ENCODE results near the gene MISP. TPM values are rescaled to one million over a fixed set of nuclear protein-coding genes. Genes with fewer than 3 reads are reported as not detected.

Gene MISP
- total and polyA plus RNA-seq, 2 experiments from 2014 or later, result 43.7 to 50.9 TPM

- no peak for DNase-seq (ENCODE audit: low spot score)
- WGBS (ENCODE audit: low lambda C conversion rate, missing lambda C conversion rate), result 96% methylated on average over 10 of the region's 10 CpGs
- Histone ChIP-seq H3K9me3 (ENCODE audit: low read depth) (no peaks in the 10 kb centered on the region), H3K4me1 (ENCODE audit: insufficient read depth) (no peaks in the 10 kb centered on the region), H4K20me1 (ENCODE audit: insufficient read depth, poor library complexity, severe bottlenecking) (no peaks in the 10 kb centered on the region), H3K4me3 (no peak overlapping the region), H3K79me2 (no peaks in the 10 kb centered on the region), H3K4me2 (no peak overlapping the region), H3K9me2 (replicated peaks; ENCODE audit: insufficient read depth) (no peaks in the 10 kb centered on the region), H3K27ac (no peak overlapping the region), H3K36me3 (replicated peaks; ENCODE audit: insufficient read depth, low read depth) (no peaks in the 10 kb centered on the region), H2AFZ (no peak overlapping the region), H3K27me3 (no peaks in the 10 kb centered on the region)
- TF ChIP-seq, protein P1, sequence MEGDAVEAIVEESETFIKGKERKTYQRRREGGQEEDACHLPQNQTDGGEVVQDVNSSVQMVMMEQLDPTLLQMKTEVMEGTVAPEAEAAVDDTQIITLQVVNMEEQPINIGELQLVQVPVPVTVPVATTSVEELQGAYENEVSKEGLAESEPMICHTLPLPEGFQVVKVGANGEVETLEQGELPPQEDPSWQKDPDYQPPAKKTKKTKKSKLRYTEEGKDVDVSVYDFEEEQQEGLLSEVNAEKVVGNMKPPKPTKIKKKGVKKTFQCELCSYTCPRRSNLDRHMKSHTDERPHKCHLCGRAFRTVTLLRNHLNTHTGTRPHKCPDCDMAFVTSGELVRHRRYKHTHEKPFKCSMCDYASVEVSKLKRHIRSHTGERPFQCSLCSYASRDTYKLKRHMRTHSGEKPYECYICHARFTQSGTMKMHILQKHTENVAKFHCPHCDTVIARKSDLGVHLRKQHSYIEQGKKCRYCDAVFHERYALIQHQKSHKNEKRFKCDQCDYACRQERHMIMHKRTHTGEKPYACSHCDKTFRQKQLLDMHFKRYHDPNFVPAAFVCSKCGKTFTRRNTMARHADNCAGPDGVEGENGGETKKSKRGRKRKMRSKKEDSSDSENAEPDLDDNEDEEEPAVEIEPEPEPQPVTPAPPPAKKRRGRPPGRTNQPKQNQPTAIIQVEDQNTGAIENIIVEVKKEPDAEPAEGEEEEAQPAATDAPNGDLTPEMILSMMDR (IDR thresholded peaks at IDR 0.05; ENCODE audit: poor library complexity), result no peak
- TF ChIP-seq EZH2phosphoT487 (IDR thresholded peaks at IDR 0.05; ENCODE audit: low read depth, severe bottlenecking, unreplicated experiment) (no peak), EZH2 (IDR thresholded peaks at IDR 0.05; ENCODE audit: borderline replicate concordance) (no peak)
Observed at GRCh38 chr19:763181-763580, 12.3 kb downstream of the MISP start.

DNA sequence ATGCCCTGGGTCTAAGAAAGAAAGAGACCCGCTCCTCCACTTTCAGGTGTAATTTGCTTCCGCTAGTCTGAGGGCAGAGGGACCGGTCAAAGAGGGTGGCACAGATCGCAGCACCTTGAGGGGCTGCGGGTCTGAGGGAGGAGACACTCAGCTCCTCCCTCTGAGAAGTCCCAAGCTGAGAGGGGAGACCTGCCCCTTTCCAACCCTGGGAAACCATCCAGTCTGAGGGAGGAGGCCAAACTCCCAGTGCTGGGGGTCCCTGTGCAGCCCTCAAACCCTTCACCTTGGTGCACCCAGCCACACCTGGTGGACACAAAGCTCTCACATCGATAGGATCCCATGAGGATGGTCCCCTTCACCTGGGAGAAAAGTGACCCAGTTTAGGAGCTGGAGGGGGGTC lies 13.0 kb downstream of the MISP start:
- H3K79me2 ChIP-seq, result no peaks in the 10 kb centered on the region
- no peaks in the 10 kb centered on the region for H3K36me3 ChIP-seq (replicated peaks; ENCODE audit: insufficient read depth, low read depth)
- no peak overlapping the region for H3K4me2 ChIP-seq
- no peaks in the 10 kb centered on the region for H3K9me3 ChIP-seq (ENCODE audit: low read depth)
- peaks cover 3% of the 10 kb centered on the region for H3K4me1 ChIP-seq (ENCODE audit: insufficient read depth)
- TF ChIP-seq EZH2phosphoT487 (IDR thresholded peaks at IDR 0.05; ENCODE audit: low read depth, severe bottlenecking, unreplicated experiment) (no peak), EZH2 (IDR thresholded peaks at IDR 0.05; ENCODE audit: borderline replicate concordance) (no peak)
- TF ChIP-seq, protein P1 (IDR thresholded peaks at IDR 0.05; ENCODE audit: poor library complexity), result no peak
- 95% methylated on average over 6 of the region's 6 CpGs for WGBS (ENCODE audit: low lambda C conversion rate, missing lambda C conversion rate)
- H4K20me1 ChIP-seq (ENCODE audit: insufficient read depth, poor library complexity, severe bottlenecking), result no peaks in the 10 kb centered on the region
- no peak overlapping the region for H3K4me3 ChIP-seq
- no peak overlapping the region for H3K27ac ChIP-seq
- no peak overlapping the region for H2AFZ ChIP-seq
- no peaks in the 10 kb centered on the region for H3K27me3 ChIP-seq
- no peaks in the 10 kb centered on the region for H3K9me2 ChIP-seq (replicated peaks; ENCODE audit: insufficient read depth)
- DNase-seq (ENCODE audit: low spot score), result no peak

DNA sequence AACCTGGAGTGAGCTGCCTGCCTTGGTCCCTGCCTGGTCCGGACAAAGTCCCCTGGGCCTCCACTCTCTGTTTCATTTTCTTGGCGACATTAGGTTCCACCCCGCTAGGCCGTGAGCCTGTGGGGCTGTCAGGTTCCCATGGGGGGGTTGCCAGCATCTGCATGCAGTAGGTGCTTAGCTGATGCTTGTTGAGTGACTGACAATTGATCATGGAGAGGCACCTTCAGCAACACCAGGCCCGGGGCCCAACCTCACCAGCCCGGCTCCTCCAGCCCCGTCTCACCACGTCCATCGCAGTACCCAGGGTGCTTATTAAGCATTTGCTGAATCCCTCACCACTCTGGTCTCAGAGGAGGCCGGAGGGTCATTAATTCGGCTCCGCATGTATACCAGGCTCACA lies 13.4 kb downstream of the MISP start:
- Histone ChIP-seq H3K27me3 (no peaks in the 10 kb centered on the region), H3K9me2 (replicated peaks; ENCODE audit: insufficient read depth) (no peaks in the 10 kb centered on the region), H3K9me3 (ENCODE audit: low read depth) (no peaks in the 10 kb centered on the region), H3K4me3 (no peak overlapping the region), H3K79me2 (no peaks in the 10 kb centered on the region), H3K36me3 (replicated peaks; ENCODE audit: insufficient read depth, low read depth) (no peaks in the 10 kb centered on the region), H3K4me2 (no peak overlapping the region), H4K20me1 (ENCODE audit: insufficient read depth, poor library complexity, severe bottlenecking) (no peaks in the 10 kb centered on the region), H2AFZ (no peak overlapping the region), H3K4me1 (ENCODE audit: insufficient read depth) (peaks cover 5% of the 10 kb centered on the region), H3K27ac (no peak overlapping the region)
- DNase-seq (ENCODE audit: low spot score), result peak; percentile 4
- TF ChIP-seq EZH2 (IDR thresholded peaks at IDR 0.05; ENCODE audit: borderline replicate concordance) (no peak), EZH2phosphoT487 (IDR thresholded peaks at IDR 0.05; ENCODE audit: low read depth, severe bottlenecking, unreplicated experiment) (no peak)
- TF ChIP-seq, protein P1 (IDR thresholded peaks at IDR 0.05; ENCODE audit: poor library complexity), result no peak
- 97% methylated on average over 12 of the region's 12 CpGs for WGBS (ENCODE audit: low lambda C conversion rate, missing lambda C conversion rate)

All from hepatocyte (in vitro differentiated cells).